Activated CD8-positive, alpha-beta memory T cell treated with anti-CD3 and anti-CD28 coated beads for 48 hours (primary cell): ENCODE data around the gene RNF14.

Experiments used
- DNase-seq, 3 experiments: peaks; one replicate each; pipeline ENCODE4 v3.0.0-alpha.2; 2020; ENCODE audit warnings: low read depth in 2 of 3, low spot score in 2 of 3

The RNF14 gene

GRCh38 chr5:141945511-141946051 is 23.3 kb upstream of the RNF14 start:
- DNase-seq, result no peak

GRCh38 chr5:141947316-141947715 is 21.6 kb upstream of the RNF14 start:
- no peak for DNase-seq

GRCh38 chr5:141948812-141949211 is 20.1 kb upstream of the RNF14 start:
- no peak for DNase-seq

- DNase-seq, result no peak
Measured at GRCh38 chr5:141949511-141949910, 19.4 kb upstream of the RNF14 start.

- no peak for DNase-seq
Measured at GRCh38 chr5:141950207-141951005, 18.5 kb upstream of the RNF14 start.

GRCh38 chr5:141951332-141951781 is 17.5 kb upstream of the RNF14 start:
- DNase-seq, result no peak

GRCh38 chr5:141952020-141952419 is 16.9 kb upstream of the RNF14 start:
- DNase-seq, result no peak

- DNase-seq, result no peak
Measured at GRCh38 chr5:141954194-141954593, 14.7 kb upstream of the RNF14 start.

GRCh38 chr5:141957367-141957996 is 11.4 kb upstream of the RNF14 start:
- DNase-seq, result no peak

- DNase-seq, result no peak
Measured at GRCh38 chr5:141958113-141958512, 10.8 kb upstream of the RNF14 start, which contains the start of gene PCDH12. PCDH12 (minus strand) TSS chr5:141958202; CDS start chr5:141957851, 351 bp downstream.

- no peak for DNase-seq
Measured at GRCh38 chr5:141958546-141959172, 10.2 kb upstream of the RNF14 start.

GRCh38 chr5:141960018-141960417 is 8.9 kb upstream of the RNF14 start:
- DNase-seq, result no peak

GRCh38 chr5:141960449-141961323 is 8.2 kb upstream of the RNF14 start:
- peak; percentile 73 to 87 (median 85) for DNase-seq

GRCh38 chr5:141961466-141961865 is 7.4 kb upstream of the RNF14 start:
- no peak for DNase-seq

GRCh38 chr5:141963701-141964100 is 5.2 kb upstream of the RNF14 start:
- no peak for DNase-seq

GRCh38 chr5:141965071-141965470 is 3.8 kb upstream of the RNF14 start:
- no peak for DNase-seq

- no peak for DNase-seq
Measured at GRCh38 chr5:141966275-141966962, 2.5 kb upstream of the RNF14 start.

GRCh38 chr5:141966963-141967333 is 2.0 kb upstream of the RNF14 start:
- no peak for DNase-seq

- DNase-seq, result no peak
Measured at GRCh38 chr5:141969783-141970771, 1.2 kb downstream of the RNF14 start.
